GM12864 (cell line): ENCODE measurements around the gene SMNDC1.
A peak's percentile ranks its signal among the peaks of the same experiment; 100 is the strongest.

ENCODE experiments used
- DNase-seq: peaks from one replicate; pipeline ENCODE4 v3.0.0-alpha.2; 2011; ENCODE audit warnings: low read depth
- H3K4me3 ChIP-seq: 2 replicates; pipeline ENCODE4 v1.5.1; 2011; ENCODE audit warnings: mild to moderate bottlenecking, low read depth, low read length, control low read depth
- CTCF ChIP-seq: IDR thresholded peaks from 2 replicates; pipeline ENCODE4 v1.5.1; 2011; ENCODE audit warnings: low read depth, mild to moderate bottlenecking, moderate library complexity, low read length, control low read depth, inconsistent platforms; ENCODE audit errors: missing control alignments

Gene SMNDC1

GRCh38 chr10:110286841-110287240 is 17.9 kb downstream of the SMNDC1 start:
- TF ChIP-seq CTCF, result no peak

DNA sequence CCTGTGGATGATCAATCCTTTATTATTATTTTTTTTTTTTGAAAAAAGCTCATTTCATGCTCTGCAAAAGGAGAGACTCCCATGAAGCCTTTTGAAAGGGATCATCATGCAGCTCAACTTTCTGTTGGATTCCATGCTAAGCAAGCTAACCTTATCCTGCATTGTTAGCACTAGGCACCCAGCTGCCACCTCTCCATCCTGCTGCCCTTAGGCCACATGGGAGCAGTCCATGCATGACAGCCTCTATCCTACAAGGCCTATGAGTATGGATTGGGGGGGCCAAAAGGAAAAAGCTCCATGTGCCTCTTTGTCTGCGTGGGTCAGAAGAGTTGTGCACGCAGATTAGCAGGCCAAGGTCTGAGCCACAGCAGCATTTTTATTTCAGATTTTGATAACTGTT is 19.2 kb downstream of the SMNDC1 start:
- no peak for DNase-seq
- no peak for TF ChIP-seq CTCF

More at GRCh38 chr10:110286841-110287240, 17.9 kb downstream of the SMNDC1 start:
- H3K4me3 ChIP-seq, result no peak overlapping the region
- DNase-seq, result no peak

DNA sequence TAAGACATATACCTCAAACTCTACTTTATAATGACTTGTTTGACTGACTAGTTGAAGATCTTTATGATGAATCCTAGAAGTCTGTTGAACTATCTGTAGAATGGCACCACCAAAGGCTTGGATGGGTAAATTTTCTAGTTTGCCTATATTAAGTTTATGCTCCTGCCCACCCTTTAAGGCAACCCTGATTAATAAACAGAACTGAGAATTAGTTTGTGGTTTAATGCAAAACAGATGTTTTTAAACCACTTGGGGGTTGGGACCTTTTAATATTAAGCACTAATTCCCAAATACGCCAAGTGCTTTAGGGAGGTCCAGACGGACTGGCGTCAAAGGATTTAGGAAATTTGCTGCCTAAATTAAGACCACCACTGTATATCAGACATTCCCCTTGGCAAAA is 20.5 kb downstream of the SMNDC1 start:
- H3K4me3 ChIP-seq, result no peak overlapping the region
- no peak for TF ChIP-seq CTCF
- DNase-seq, result no peak

More for the DNA sequence above, 19.2 kb downstream of the SMNDC1 start:
- no peak overlapping the region for H3K4me3 ChIP-seq

- DNase-seq, result peak; percentile 22
- no peak overlapping the region for H3K4me3 ChIP-seq
- peak; percentile 57 for TF ChIP-seq CTCF
Measured at GRCh38 chr10:110279407-110279986, 25.2 kb downstream of the SMNDC1 start.

- H3K4me3 ChIP-seq, result no peak overlapping the region
- no peak for DNase-seq
- no peak for TF ChIP-seq CTCF
Measured at GRCh38 chr10:110278562-110279406, 25.9 kb downstream of the SMNDC1 start.

- TF ChIP-seq CTCF, result no peak
- H3K4me3 ChIP-seq, result no peak overlapping the region
- DNase-seq, result no peak
Measured at GRCh38 chr10:110277591-110277990, 27.1 kb downstream of the SMNDC1 start.

GRCh38 chr10:110276603-110277002 is 28.1 kb downstream of the SMNDC1 start:
- TF ChIP-seq CTCF, result no peak
- no peak for DNase-seq

More at GRCh38 chr10:110276603-110277002, 28.1 kb downstream of the SMNDC1 start:
- no peak overlapping the region for H3K4me3 ChIP-seq
